ENCODE data around the gene TRIM28.

DNA sequence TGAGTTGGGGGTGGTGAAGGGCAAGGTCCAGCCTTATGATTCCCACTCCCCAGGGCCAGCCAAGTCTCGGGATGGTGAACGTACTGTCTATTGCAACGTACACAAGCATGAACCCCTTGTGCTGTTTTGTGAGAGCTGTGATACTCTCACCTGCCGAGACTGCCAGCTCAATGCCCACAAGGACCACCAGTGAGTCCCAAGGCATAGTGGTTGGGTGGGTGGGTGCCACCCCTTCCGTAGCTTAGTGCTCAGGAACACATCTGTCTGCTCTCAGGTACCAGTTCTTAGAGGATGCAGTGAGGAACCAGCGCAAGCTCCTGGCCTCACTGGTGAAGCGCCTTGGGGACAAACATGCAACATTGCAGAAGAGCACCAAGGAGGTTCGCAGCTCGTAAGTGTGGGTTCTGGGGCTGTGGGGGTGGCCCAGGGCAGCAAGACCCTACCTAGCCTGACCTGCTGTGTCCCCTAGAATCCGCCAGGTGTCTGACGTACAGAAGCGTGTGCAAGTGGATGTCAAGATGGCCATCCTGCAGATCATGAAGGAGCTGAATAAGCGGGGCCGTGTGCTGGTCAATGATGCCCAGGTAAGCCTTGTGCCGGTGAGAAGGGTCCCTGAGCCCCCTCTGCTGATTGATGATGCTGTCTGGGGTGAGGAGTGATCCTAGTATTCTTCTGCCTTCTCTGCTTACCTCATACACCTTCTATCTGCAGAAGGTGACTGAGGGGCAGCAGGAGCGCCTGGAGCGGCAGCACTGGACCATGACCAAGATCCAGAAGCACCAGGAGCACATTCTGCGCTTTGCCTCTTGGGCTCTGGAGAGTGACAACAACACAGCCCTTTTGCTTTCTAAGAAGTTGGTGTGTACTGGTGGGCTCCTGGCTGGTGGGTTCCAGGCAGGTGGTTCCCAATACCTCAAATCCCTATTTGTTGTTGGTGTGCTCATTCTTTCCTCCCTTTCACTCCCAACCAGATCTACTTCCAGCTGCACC lies 3.8 kb downstream of the TRIM28 start:
- TF ChIP-seq, protein P1, sequence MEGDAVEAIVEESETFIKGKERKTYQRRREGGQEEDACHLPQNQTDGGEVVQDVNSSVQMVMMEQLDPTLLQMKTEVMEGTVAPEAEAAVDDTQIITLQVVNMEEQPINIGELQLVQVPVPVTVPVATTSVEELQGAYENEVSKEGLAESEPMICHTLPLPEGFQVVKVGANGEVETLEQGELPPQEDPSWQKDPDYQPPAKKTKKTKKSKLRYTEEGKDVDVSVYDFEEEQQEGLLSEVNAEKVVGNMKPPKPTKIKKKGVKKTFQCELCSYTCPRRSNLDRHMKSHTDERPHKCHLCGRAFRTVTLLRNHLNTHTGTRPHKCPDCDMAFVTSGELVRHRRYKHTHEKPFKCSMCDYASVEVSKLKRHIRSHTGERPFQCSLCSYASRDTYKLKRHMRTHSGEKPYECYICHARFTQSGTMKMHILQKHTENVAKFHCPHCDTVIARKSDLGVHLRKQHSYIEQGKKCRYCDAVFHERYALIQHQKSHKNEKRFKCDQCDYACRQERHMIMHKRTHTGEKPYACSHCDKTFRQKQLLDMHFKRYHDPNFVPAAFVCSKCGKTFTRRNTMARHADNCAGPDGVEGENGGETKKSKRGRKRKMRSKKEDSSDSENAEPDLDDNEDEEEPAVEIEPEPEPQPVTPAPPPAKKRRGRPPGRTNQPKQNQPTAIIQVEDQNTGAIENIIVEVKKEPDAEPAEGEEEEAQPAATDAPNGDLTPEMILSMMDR (conservative IDR thresholded peaks at IDR 0.05 in 1 of 2, IDR thresholded peaks at IDR 0.05 in 1 of 2; ENCODE audit: extremely low read depth in 1 of 2, insufficient read depth in 1 of 2, low read depth in 1 of 2, low read length in 2 of 2): no peak
- TF ChIP-seq EZH2 (IDR thresholded peaks at IDR 0.05; ENCODE audit: borderline replicate concordance, low read length): no peak

Data from mammary epithelial cell (primary cell).